ENCODE measurements around the gene SLC9A8.

SLC9A8 gene

DNA sequence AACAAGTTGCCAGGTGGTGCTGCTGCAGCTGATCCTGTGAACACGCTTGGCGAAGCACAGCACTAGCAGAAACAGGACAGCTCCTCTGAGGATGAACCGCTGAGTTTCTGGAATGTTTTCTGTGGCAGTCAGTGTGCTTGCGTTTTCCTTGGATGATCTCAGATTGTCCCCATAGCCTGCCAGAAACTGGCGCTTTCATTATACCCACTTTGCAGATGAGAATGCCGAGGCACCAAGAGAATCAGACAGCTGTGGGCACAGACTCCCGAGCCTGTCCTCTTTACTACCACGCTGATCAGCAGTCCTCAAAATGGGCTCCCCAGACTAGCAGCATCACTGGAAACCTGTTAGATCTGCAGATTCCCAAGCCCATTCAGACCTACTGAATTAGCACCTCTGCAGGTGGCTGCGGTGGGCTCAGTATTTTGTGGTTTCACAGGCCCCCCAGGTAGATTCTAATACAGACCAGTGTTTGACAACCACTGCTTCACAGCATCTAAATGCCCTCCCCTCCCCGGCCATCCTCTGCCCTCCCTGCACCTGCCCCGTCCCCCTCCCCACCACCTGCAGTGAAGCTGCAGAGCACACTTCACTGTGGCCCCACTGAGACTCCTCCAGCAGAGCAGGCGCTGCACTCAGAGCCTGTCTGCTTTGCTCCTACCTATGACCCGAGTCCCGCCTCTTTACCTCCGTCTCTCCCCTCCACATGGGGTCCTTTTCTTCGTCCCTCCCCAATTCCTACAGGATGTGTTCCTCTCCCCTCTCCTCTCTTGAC, 73.1 kb downstream of the SLC9A8 start:
- Histone ChIP-seq H3K4me3 (replicated peaks; ENCODE audit: insufficient read depth, low read length) (no peak overlapping the region), H3K27ac (replicated peaks) (no peak overlapping the region), H3K27me3 (ENCODE audit: insufficient read depth, poor library complexity, severe bottlenecking) (no peaks in the 10 kb centered on the region)
- no peak for DNase-seq (ENCODE audit: low read depth in 1 of 2, low spot score in 1 of 2)
- TF ChIP-seq REST (IDR thresholded peaks at IDR 0.05; ENCODE audit: insufficient replicate concordance, low read depth) = no peak
- TF ChIP-seq CTCF (IDR thresholded peaks at IDR 0.05; ENCODE audit: insufficient read depth, low read length) = no peak
- no peak for TF ChIP-seq POLR2AphosphoS5 (IDR thresholded peaks at IDR 0.05; ENCODE audit: low read depth)
- TF ChIP-seq GABPA (IDR thresholded peaks at IDR 0.05; ENCODE audit: low read depth) = no peak
- TF ChIP-seq SPI1 (IDR thresholded peaks at IDR 0.05; ENCODE audit: borderline replicate concordance, low read depth) = no peak

- Histone ChIP-seq H3K4me3 (replicated peaks; ENCODE audit: insufficient read depth, low read length) (no peak overlapping the region), H3K27ac (replicated peaks) (no peak overlapping the region), H3K27me3 (ENCODE audit: insufficient read depth, poor library complexity, severe bottlenecking) (no peaks in the 10 kb centered on the region)
- no peak for TF ChIP-seq GABPA (IDR thresholded peaks at IDR 0.05; ENCODE audit: low read depth)
- TF ChIP-seq POLR2AphosphoS5 (IDR thresholded peaks at IDR 0.05; ENCODE audit: low read depth) = no peak
- no peak for TF ChIP-seq REST (IDR thresholded peaks at IDR 0.05; ENCODE audit: insufficient replicate concordance, low read depth)
- TF ChIP-seq CTCF (IDR thresholded peaks at IDR 0.05; ENCODE audit: insufficient read depth, low read length) = no peak
- TF ChIP-seq SPI1 (IDR thresholded peaks at IDR 0.05; ENCODE audit: borderline replicate concordance, low read depth) = no peak
- no peak for DNase-seq (ENCODE audit: low read depth in 1 of 2, low spot score in 1 of 2)
These were observed 74.1 kb downstream of the SLC9A8 start for GRCh38 chr20:49886571-49887213.

- H3K27me3 ChIP-seq (ENCODE audit: insufficient read depth, poor library complexity, severe bottlenecking) = no peaks in the 10 kb centered on the region
- TF ChIP-seq SPI1 (IDR thresholded peaks at IDR 0.05; ENCODE audit: borderline replicate concordance, low read depth) = no peak
- no peak for TF ChIP-seq POLR2AphosphoS5 (IDR thresholded peaks at IDR 0.05; ENCODE audit: low read depth)
- TF ChIP-seq CTCF (IDR thresholded peaks at IDR 0.05; ENCODE audit: insufficient read depth, low read length) = no peak
- no peak for TF ChIP-seq REST (IDR thresholded peaks at IDR 0.05; ENCODE audit: insufficient replicate concordance, low read depth)
- no peak for TF ChIP-seq GABPA (IDR thresholded peaks at IDR 0.05; ENCODE audit: low read depth)
- no peak overlapping the region for H3K27ac ChIP-seq (replicated peaks)
- DNase-seq (ENCODE audit: low read depth in 1 of 2, low spot score in 1 of 2) = no peak
- H3K4me3 ChIP-seq (replicated peaks; ENCODE audit: insufficient read depth, low read length) = no peak overlapping the region
These were observed 74.9 kb downstream of the SLC9A8 start for GRCh38 chr20:49887251-49888211.

Data from HL-60 (cell line).